ENCODE measurements around the gene TKTL1.

TKTL1 gene

GRCh38 chrX:154349979-154350378 lies 54.4 kb downstream of the TKTL1 start:
- H3K4me3 ChIP-seq (ENCODE audit: low read length, poor library complexity, severe bottlenecking): no peak overlapping the region
- H3F3A ChIP-seq (ENCODE audit: low read depth): no peaks in the 10 kb centered on the region
- TF ChIP-seq CTCF (conservative IDR thresholded peaks at IDR 0.05; ENCODE audit: low read length): no peak
- H3K9me2 ChIP-seq (replicated peaks; ENCODE audit: low read depth, low read length): no peaks in the 10 kb centered on the region
- no peaks in the 10 kb centered on the region for H4K20me1 ChIP-seq (ENCODE audit: insufficient read depth, low read length, poor library complexity, severe bottlenecking)
- no peak overlapping the region for H3K9ac ChIP-seq (ENCODE audit: low read depth, low read length, poor library complexity, severe bottlenecking)
- H3K9me3 ChIP-seq (ENCODE audit: insufficient read depth, low read depth, low read length): no peaks in the 10 kb centered on the region
- no peaks in the 10 kb centered on the region for H3K79me2 ChIP-seq (ENCODE audit: insufficient read depth, low read length)
- no peak overlapping the region for H2AFZ ChIP-seq (ENCODE audit: low read length)
- H3K4me1 ChIP-seq (ENCODE audit: insufficient read depth, low read length, poor library complexity, severe bottlenecking): peaks cover 7% of the 10 kb centered on the region
- H3K36me3 ChIP-seq (ENCODE audit: insufficient read depth, low read length): peaks cover 57% of the 10 kb centered on the region; the same call in 1 of the 2 replicates
- no peak overlapping the region for H3K4me2 ChIP-seq (ENCODE audit: low read depth, low read length, poor library complexity, severe bottlenecking)
- H3K27me3 ChIP-seq (ENCODE audit: insufficient read depth, low read length, poor library complexity, severe bottlenecking): no peaks in the 10 kb centered on the region

- Histone ChIP-seq H3K4me3 (ENCODE audit: low read length, poor library complexity, severe bottlenecking) (no peak overlapping the region), H3K36me3 (ENCODE audit: insufficient read depth, low read length) (peaks cover 62% of the 10 kb centered on the region; the same call in 1 of the 2 replicates), H3K4me1 (ENCODE audit: insufficient read depth, low read length, poor library complexity, severe bottlenecking) (peaks cover 7% of the 10 kb centered on the region), H3K9me3 (ENCODE audit: insufficient read depth, low read depth, low read length) (no peaks in the 10 kb centered on the region), H2AFZ (ENCODE audit: low read length) (no peak overlapping the region), H3K9ac (ENCODE audit: low read depth, low read length, poor library complexity, severe bottlenecking) (no peak overlapping the region), H3K9me2 (replicated peaks; ENCODE audit: low read depth, low read length) (no peaks in the 10 kb centered on the region), H4K20me1 (ENCODE audit: insufficient read depth, low read length, poor library complexity, severe bottlenecking) (no peaks in the 10 kb centered on the region), H3K27me3 (ENCODE audit: insufficient read depth, low read length, poor library complexity, severe bottlenecking) (no peaks in the 10 kb centered on the region), H3K4me2 (ENCODE audit: low read depth, low read length, poor library complexity, severe bottlenecking) (no peak overlapping the region), H3K79me2 (ENCODE audit: insufficient read depth, low read length) (no peaks in the 10 kb centered on the region), H3F3A (ENCODE audit: low read depth) (no peaks in the 10 kb centered on the region)
- TF ChIP-seq CTCF (conservative IDR thresholded peaks at IDR 0.05; ENCODE audit: low read length) (no peak), EZH2phosphoT487 (IDR thresholded peaks at IDR 0.05; ENCODE audit: borderline replicate concordance) (no peak)
These were observed 55.0 kb downstream of the TKTL1 start for GRCh38 chrX:154350429-154351182.

GRCh38 chrX:154351183-154352011 lies 55.8 kb downstream of the TKTL1 start:
- Histone ChIP-seq H3K4me2 (ENCODE audit: low read depth, low read length, poor library complexity, severe bottlenecking) (no peak overlapping the region), H3K4me1 (ENCODE audit: insufficient read depth, low read length, poor library complexity, severe bottlenecking) (peaks cover 7% of the 10 kb centered on the region), H3K9ac (ENCODE audit: low read depth, low read length, poor library complexity, severe bottlenecking) (no peak overlapping the region), H3K27me3 (ENCODE audit: insufficient read depth, low read length, poor library complexity, severe bottlenecking) (no peaks in the 10 kb centered on the region), H3K36me3 (ENCODE audit: insufficient read depth, low read length) (peaks cover 66% of the 10 kb centered on the region; the same call in 1 of the 2 replicates), H3K9me2 (replicated peaks; ENCODE audit: low read depth, low read length) (no peaks in the 10 kb centered on the region), H4K20me1 (ENCODE audit: insufficient read depth, low read length, poor library complexity, severe bottlenecking) (no peaks in the 10 kb centered on the region), H3K79me2 (ENCODE audit: insufficient read depth, low read length) (no peaks in the 10 kb centered on the region), H3F3A (ENCODE audit: low read depth) (no peaks in the 10 kb centered on the region), H2AFZ (ENCODE audit: low read length) (no peak overlapping the region), H3K9me3 (ENCODE audit: insufficient read depth, low read depth, low read length) (no peaks in the 10 kb centered on the region), H3K4me3 (ENCODE audit: low read length, poor library complexity, severe bottlenecking) (no peak overlapping the region)
- no peak for TF ChIP-seq CTCF (conservative IDR thresholded peaks at IDR 0.05; ENCODE audit: low read length)
- no peak for TF ChIP-seq EZH2phosphoT487 (IDR thresholded peaks at IDR 0.05; ENCODE audit: borderline replicate concordance)
